Epithelial cell of esophagus (primary cell): ENCODE measurements around the gene KRT1.
"Not testable (repeated sequence)": the region's sequence is repeated elsewhere in the genome, so short reads cannot be mapped to it uniquely, and the experiment has no call there.

ENCODE experiments used
- DNase-seq: peaks from one replicate; pipeline ENCODE4 v3.0.0; 2010; ENCODE audit warnings: low read depth
- H3K4me3 ChIP-seq: 2 replicates; pipeline ENCODE4 v1.5.1; 2011; ENCODE audit warnings: mild to moderate bottlenecking, low read length, control low read depth
- TF ChIP-seq, protein P1 (sequence below): IDR thresholded peaks from 2 replicates; pipeline ENCODE4 v1.5.1; 2011; ENCODE audit warnings: low read depth, mild to moderate bottlenecking, low read length, control low read depth, inconsistent platforms; ENCODE audit not compliant: insufficient read depth; ENCODE audit errors: missing control alignments

Gene KRT1

GRCh38 chr12:52721838-52722470, 41.7 kb upstream of the KRT1 start:
- TF ChIP-seq, protein P1, sequence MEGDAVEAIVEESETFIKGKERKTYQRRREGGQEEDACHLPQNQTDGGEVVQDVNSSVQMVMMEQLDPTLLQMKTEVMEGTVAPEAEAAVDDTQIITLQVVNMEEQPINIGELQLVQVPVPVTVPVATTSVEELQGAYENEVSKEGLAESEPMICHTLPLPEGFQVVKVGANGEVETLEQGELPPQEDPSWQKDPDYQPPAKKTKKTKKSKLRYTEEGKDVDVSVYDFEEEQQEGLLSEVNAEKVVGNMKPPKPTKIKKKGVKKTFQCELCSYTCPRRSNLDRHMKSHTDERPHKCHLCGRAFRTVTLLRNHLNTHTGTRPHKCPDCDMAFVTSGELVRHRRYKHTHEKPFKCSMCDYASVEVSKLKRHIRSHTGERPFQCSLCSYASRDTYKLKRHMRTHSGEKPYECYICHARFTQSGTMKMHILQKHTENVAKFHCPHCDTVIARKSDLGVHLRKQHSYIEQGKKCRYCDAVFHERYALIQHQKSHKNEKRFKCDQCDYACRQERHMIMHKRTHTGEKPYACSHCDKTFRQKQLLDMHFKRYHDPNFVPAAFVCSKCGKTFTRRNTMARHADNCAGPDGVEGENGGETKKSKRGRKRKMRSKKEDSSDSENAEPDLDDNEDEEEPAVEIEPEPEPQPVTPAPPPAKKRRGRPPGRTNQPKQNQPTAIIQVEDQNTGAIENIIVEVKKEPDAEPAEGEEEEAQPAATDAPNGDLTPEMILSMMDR: no peak
- no peak overlapping the region for H3K4me3 ChIP-seq
- no peak for DNase-seq

GRCh38 chr12:52720365-52720886, 40.2 kb upstream of the KRT1 start:
- DNase-seq: peak; percentile 65
- no peak overlapping the region for H3K4me3 ChIP-seq
- TF ChIP-seq, protein P1: no peak

- TF ChIP-seq, protein P1: no peak
- DNase-seq: no peak
- H3K4me3 ChIP-seq: no peak overlapping the region
These were observed 35.9 kb upstream of the KRT1 start for GRCh38 chr12:52716061-52716460.

GRCh38 chr12:52715416-52715815, 35.2 kb upstream of the KRT1 start:
- H3K4me3 ChIP-seq: no peak overlapping the region
- TF ChIP-seq, protein P1: no peak
- no peak for DNase-seq

DNA sequence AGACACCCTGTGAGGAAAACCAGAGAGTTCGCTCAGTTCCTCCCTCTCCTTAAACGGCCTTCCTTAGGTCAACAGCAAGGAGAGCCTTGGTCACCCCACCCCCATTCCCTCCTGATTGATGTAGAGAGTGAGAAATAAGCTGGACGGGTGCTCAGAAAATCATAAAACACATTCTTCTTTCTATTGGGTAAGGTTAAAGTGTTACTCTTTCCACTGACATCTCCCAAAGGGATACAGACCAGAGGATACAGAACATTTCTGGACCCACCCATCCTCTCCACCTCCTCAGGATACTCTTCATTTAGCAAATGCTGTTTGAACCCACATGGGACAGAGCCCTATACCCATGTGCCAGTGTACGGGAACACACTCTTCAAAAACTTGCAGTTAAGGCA, 34.7 kb upstream of the KRT1 start:
- no peak for DNase-seq
- TF ChIP-seq, protein P1: no peak
- no peak overlapping the region for H3K4me3 ChIP-seq

- H3K4me3 ChIP-seq: no peak overlapping the region
- DNase-seq: no peak
- TF ChIP-seq, protein P1: no peak
These were observed 34.0 kb upstream of the KRT1 start for GRCh38 chr12:52713960-52714886.

DNA sequence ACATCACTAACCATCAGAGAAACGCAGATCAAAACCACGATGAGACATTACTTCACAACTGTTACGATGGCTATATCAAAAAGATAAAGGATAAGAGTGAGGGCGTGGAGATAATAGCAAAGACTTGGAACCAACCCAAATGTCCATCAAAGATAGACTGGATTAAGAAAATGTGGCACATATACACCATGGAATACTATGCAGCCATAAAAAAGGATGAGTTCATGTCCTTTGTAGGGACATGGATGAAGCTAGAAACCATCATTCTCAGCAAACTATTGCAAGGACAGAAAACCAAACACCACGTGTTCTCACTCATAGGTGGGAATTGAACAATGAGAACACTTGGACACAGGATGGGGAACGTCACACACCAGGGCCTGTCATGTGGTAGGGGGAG, 31.9 kb upstream of the KRT1 start:
- not testable (repeated sequence) for DNase-seq, H3K4me3 ChIP-seq
